LNCAP (cell line): ENCODE measurements around the gene WNK1.

Source experiments
- CTCF ChIP-seq: fragments of 450-650 bp; IDR thresholded peaks from 2 replicates; pipeline ENCODE4 v1.5.1; 2017; ENCODE audit warnings: mild to moderate bottlenecking

WNK1 gene

GRCh38 chr12:730550-730949, 21.8 kb upstream of the WNK1 start:
- no peak for TF ChIP-seq CTCF

DNA sequence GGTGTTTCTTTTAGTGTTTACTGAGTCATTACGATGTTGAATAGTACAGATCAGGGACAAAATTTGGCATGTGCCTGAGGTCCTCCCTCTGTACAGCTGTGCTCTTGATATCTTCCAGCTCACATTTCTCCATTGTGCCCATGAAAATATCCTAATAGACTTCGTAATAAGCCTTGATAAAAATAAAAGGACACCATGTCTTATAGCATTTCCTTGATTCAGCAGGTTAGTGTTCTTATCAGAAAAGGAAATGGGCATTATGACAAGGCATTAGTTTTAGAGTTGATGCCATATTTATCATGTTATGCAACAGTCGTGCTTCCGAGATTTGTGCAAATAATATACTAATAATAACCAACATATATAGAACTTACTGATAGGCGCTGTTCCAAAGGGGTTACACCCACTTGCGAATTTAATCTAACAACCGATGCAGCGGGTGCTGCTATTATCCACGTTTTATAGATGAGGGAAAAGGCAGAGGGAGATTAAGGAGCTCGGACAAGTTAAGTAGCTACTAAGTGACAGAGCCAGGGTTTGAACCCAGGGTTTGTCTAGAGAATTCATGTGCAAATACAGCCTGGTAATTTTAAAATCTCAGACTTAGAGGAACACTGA, 15.1 kb upstream of the WNK1 start:
- TF ChIP-seq CTCF, result no peak

- TF ChIP-seq CTCF, result no peak
These were observed 13.7 kb upstream of the WNK1 start for GRCh38 chr12:738712-739111.

- no peak for TF ChIP-seq CTCF
These were observed 13.0 kb upstream of the WNK1 start for GRCh38 chr12:739349-739748.

DNA sequence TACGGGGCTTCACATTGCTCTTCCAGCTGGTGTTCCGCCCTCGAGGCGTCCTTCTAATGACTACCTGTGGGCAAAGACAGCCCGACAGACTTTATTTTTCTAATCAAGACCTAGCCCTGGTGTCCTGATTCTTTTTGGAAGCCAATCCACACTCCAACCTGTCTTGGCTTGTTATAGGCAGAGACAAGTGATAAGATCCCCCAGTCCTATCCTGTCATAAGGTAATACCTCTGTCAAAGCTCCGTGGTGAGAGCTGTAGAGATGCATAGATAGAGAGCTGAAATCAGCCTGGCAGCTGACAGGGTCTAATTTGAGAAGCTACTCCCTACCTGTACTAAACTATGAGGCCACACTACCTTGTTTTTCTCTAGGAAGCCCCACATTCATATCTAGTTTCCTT, 11.5 kb upstream of the WNK1 start:
- TF ChIP-seq CTCF, result no peak

DNA sequence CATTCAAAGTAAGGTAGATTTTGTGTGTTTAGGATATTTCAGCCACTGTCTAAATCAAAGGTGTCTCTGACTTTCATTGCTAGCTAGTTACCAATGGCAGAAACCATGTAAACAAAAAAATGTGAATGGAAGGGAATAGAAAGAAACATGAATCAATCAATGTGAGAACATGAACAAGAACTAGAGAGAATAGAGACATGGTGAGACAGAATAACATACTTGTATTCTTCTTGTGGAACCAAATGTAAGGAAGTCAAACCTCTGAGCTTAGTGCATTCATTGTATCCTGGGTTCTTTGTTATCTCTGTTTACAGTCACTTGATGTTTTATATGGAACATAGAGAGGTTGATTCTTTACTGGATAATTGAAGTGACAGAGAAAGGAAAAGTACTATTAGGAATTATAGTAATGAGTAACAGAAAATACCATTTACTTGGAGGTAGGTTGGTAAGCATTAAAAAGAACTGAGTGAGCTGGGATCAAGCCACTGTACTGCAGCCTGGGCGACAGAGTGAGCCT, 2.6 kb upstream of the WNK1 start:
- no peak for TF ChIP-seq CTCF

DNA sequence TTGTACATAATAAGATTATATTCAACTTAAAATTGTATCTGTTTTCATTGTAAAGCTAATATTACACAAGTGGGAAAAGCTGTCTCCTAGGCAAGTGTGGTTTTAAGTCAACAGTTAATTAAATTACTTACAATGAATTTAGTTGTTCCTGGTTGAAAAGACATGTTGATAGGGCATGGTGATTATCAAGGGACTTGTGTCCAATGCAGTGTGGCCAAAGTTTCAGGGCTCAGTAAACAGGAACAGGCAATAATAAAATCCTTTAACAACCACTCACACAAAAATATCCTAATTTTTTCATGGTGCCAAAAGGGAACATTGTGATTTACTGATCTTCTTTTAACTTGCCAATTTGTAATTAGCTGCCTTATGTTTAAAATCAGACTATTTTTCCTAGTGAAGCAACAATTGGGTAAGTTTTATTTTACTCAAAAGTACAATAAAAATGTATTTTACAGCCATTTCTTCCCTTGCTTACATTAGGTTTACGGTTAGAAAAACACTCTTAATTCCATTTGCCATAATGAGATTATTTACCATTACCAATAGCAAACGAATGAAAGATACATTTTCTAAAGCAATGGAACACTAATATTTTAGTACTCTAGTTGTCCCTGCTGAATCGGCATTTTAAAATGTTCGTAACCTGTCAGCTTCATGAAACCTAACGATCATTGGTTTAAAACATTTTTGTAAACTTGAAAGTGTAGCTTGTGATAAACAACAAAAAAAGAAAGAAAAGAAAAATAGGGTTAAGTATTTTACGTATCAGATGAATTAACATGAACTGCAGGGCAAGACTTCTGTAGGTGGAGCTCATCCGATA, 1.8 kb upstream of the WNK1 start:
- no peak for TF ChIP-seq CTCF
